ENCODE data around the gene AIF1.

The AIF1 gene

DNA sequence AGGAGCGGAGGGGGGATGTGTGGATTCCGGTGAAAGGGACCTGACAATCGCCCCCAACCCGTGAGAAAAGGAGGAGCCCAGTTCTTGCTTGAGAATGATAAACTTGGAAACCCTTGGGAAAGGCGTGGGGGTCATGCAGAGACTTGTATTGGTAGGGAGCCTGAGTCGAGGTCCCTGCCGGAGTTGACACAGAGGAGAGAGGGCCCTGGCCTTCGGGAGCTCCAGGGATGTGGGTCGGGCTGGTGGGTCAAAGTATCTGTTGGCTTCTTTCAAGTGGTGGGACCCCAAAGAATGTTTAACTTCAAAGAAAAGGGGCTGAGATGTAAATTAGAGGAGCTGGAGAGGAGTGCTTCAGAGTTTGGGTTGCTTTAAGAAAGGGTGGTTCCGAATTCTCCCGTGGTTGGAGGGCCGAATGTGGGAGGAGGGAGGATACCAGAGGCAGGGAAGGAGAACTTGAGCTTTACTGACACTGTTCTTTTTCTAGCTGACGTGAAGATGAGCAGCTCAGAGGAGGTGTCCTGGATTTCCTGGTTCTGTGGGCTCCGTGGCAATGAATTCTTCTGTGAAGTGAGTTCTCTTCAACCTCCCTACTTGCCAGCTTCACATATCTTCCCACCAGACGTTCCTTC, 51.4 kb downstream of the AIF1 start:
- Histone ChIP-seq H3K27me3 (no peaks in the 10 kb centered on the region), H3K4me1 (ENCODE audit: control insufficient read depth in 1 of 2, insufficient read depth in 1 of 2, low read depth in 1 of 2, low read length in 1 of 2) (peaks cover 35 to 46% of the 10 kb centered on the region in 2 experiments)
- TF ChIP-seq, protein P1, sequence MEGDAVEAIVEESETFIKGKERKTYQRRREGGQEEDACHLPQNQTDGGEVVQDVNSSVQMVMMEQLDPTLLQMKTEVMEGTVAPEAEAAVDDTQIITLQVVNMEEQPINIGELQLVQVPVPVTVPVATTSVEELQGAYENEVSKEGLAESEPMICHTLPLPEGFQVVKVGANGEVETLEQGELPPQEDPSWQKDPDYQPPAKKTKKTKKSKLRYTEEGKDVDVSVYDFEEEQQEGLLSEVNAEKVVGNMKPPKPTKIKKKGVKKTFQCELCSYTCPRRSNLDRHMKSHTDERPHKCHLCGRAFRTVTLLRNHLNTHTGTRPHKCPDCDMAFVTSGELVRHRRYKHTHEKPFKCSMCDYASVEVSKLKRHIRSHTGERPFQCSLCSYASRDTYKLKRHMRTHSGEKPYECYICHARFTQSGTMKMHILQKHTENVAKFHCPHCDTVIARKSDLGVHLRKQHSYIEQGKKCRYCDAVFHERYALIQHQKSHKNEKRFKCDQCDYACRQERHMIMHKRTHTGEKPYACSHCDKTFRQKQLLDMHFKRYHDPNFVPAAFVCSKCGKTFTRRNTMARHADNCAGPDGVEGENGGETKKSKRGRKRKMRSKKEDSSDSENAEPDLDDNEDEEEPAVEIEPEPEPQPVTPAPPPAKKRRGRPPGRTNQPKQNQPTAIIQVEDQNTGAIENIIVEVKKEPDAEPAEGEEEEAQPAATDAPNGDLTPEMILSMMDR (IDR thresholded peaks at IDR 0.05), result no peak

More for the DNA sequence above, 51.4 kb downstream of the AIF1 start:
- H3K4me3 ChIP-seq (ENCODE audit: low read depth in 1 of 2, low read length in 1 of 2), result peak overlapping the region; percentile 81 to 97
- H3K36me3 ChIP-seq, result peaks cover 69% of the 10 kb centered on the region
- no peaks in the 10 kb centered on the region for H3K9me3 ChIP-seq
- peak overlapping the region; percentile 96 for H3K27ac ChIP-seq
